A673 (cell line): ENCODE data around the gene TBCD. TPM values are rescaled to one million over a fixed set of nuclear protein-coding genes. Genes with fewer than 3 reads are reported as not detected.

Source experiments
- BruUV-seq: library from RNA; stranded (reverse); fragments of 400-500 nt; replicated peaks from 2 replicates; lab custom pipeline; 2021; lab: Mats Ljungman, UMichigan
- CTCF ChIA-PET: fragments of 300-600 bp; sonication (Branson Sonifier 250); formaldehyde crosslinking; loops from one replicate; lab custom pipeline; 2022; ENCODE audit warnings: antibody characterized with exemption; lab: Charles Lee
- POLR2A ChIA-PET: fragments of 300-600 bp; sonication (Branson Sonifier 250); formaldehyde crosslinking; loops from one replicate; lab custom pipeline; 2022; ENCODE audit warnings: antibody characterized with exemption; ENCODE audit not compliant: low non-redundant PET; lab: Charles Lee
- DNase-seq: peaks from one replicate; pipeline ENCODE4 v3.0.0-alpha.2; 2015; ENCODE audit warnings: low spot score
- H3K27ac ChIP-seq: fragments of 200-600 bp; sonication (generic); 2 replicates; pipeline ENCODE4 v1.5.1; 2016; ENCODE audit warnings: mixed run types, low read depth, mild to moderate bottlenecking, mixed read lengths, antibody characterized with exemption, low read length; ENCODE audit not compliant: poor library complexity, severe bottlenecking
- H3K27me3 ChIP-seq: fragments of 200-600 bp; sonication (generic); replicated peaks from 2 replicates; pipeline ENCODE4 v1.6.1; 2017; ENCODE audit warnings: mixed run types, low read depth, mild to moderate bottlenecking, mixed read lengths, antibody characterized with exemption, low read length; ENCODE audit not compliant: insufficient read depth, poor library complexity
- H3K36me3 ChIP-seq: fragments of 200-600 bp; sonication (generic); 2 replicates; pipeline ENCODE4 v1.6.1; 2016; ENCODE audit warnings: mixed run types, mild to moderate bottlenecking, mixed read lengths, antibody characterized with exemption, low read length; ENCODE audit not compliant: insufficient read depth, poor library complexity, severe bottlenecking
- H3K4me1 ChIP-seq: fragments of 200-600 bp; sonication (generic); 2 replicates; pipeline ENCODE4 v1.6.1; 2017; ENCODE audit warnings: mixed run types, mild to moderate bottlenecking, mixed read lengths, antibody characterized with exemption, low read length; ENCODE audit not compliant: insufficient read depth, poor library complexity, severe bottlenecking
- H3K4me3 ChIP-seq: fragments of 200-600 bp; sonication (generic); 2 replicates; pipeline ENCODE4 v1.5.1; 2016; ENCODE audit warnings: low read depth, mixed run types, mild to moderate bottlenecking, mixed read lengths, low read length; ENCODE audit not compliant: poor library complexity, severe bottlenecking
- H3K9me3 ChIP-seq: fragments of 200-600 bp; sonication (generic); 2 replicates; pipeline ENCODE4 v1.6.1; 2016; ENCODE audit warnings: mixed run types, low read depth, mild to moderate bottlenecking, mixed read lengths, antibody characterized with exemption, low read length; ENCODE audit not compliant: poor library complexity, severe bottlenecking
- EZH2 ChIP-seq: fragments of 200-600 bp; sonication (generic); IDR thresholded peaks from 2 replicates; pipeline ENCODE4 v1.6.1; 2017; ENCODE audit warnings: borderline replicate concordance, low read depth, mild to moderate bottlenecking, mixed read lengths, antibody characterized with exemption, low read length; ENCODE audit not compliant: poor library complexity, severe bottlenecking
- intact Hi-C: fragments of 100-400 bp; cut with micrococcal nuclease; formaldehyde crosslinking; loops from one replicate; pipeline ENCODE4 v1.10.0; 2022; ENCODE audit not compliant: unreplicated experiment
- total RNA-seq: library from RNA; stranded (reverse); gene quantifications from 2 replicates; pipeline ENCODE4 v1.2.3, GENCODE V29; 2021
- TF ChIP-seq, protein P1 (sequence below): fragments of 300-800, 200-600 bp; sonication (generic); conservative IDR thresholded peaks from 2 replicates; pipeline ENCODE4 v1.5.1; 2017; ENCODE audit warnings: low read depth, mild to moderate bottlenecking, antibody characterized with exemption, low read length, moderate library complexity, mixed read lengths

The TBCD gene
- total RNA-seq, 1 experiment from 2014 or later, result 113 TPM

DNA sequence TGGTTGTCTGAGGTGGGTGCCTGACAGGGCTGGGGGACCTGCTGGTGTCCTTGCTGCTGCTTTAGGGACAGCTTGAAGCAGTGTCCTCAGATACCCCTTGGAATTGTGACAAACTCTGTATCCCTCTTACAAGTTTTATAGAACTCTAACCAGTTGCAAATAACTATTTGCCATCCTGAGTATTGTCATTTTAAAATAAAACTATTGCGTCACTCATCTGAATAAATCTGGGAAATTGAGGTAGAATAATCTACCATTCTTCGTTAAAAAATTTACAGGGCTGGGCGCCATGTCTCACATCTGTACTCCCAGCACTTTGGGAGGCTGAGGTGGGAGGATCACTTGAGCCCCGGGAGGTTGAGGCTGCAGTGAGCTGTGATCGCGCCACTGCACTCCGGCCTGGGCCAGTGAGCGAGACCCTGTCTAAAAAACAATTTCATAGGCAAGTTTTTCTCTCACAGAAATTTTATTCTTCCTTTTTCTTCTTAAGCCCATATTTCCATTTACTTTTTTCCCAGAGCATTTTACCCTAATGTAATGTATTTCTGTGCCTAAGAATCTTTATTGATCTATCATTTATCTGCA lies 73.8 kb downstream of the TBCD start:
- Histone ChIP-seq H3K36me3 (peaks cover 5% of the 10 kb centered on the region), H3K4me1 (peaks cover 9% of the 10 kb centered on the region), H3K9me3 (peaks cover 2% of the 10 kb centered on the region), H3K27ac (no peak overlapping the region), H3K27me3 (no peaks in the 10 kb centered on the region), H3K4me3 (no peak overlapping the region)
- no peak for TF ChIP-seq EZH2
- TF ChIP-seq, protein P1, sequence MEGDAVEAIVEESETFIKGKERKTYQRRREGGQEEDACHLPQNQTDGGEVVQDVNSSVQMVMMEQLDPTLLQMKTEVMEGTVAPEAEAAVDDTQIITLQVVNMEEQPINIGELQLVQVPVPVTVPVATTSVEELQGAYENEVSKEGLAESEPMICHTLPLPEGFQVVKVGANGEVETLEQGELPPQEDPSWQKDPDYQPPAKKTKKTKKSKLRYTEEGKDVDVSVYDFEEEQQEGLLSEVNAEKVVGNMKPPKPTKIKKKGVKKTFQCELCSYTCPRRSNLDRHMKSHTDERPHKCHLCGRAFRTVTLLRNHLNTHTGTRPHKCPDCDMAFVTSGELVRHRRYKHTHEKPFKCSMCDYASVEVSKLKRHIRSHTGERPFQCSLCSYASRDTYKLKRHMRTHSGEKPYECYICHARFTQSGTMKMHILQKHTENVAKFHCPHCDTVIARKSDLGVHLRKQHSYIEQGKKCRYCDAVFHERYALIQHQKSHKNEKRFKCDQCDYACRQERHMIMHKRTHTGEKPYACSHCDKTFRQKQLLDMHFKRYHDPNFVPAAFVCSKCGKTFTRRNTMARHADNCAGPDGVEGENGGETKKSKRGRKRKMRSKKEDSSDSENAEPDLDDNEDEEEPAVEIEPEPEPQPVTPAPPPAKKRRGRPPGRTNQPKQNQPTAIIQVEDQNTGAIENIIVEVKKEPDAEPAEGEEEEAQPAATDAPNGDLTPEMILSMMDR, result no peak
- intact Hi-C loops, result no loop called here
- no TSS peak for BruUV-seq
- ChIA-PET POLR2A (no interaction called here), CTCF (no interaction called here)
- DNase-seq, result no peak

DNA sequence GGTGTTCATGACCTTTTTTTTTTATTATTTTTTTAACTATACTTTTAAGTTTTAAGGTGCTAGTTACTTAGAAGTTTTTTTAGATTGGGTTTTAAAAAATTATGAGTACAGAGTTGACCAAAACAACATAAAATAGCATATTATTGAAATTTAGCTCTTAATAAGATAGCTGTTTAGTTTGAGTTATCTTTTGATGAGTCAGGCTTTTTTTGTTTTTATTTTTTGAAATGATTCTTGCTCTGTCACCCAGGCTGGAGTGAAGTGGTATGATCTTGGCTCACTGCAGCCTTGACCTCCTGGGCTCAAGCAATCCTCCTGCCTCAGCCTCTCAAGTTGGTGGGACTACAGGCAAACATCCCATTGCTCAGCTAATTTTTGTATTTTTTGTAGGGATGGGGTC lies 74.3 kb downstream of the TBCD start:
- H3K36me3 ChIP-seq, result peaks cover 2% of the 10 kb centered on the region

DNA sequence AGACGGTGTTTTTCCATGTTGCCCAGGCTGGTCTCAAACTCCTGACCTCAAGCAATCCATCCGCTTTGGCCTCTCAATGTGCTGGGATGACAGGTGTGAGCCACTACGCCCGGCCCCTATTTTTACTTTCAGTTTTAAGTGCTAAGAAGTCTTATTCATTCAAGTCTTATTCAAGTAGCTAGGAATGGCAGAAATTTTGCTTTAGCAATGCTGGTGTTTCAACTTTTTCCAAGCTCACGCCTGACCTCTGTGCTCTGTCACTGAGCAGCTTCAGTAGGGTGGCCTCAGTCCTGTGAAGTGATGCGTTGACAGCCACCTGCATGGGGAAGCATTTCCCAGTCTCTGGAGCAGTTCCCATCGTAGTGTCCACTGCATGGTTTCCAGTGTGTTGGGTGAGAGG lies 75.1 kb downstream of the TBCD start:
- ChIA-PET CTCF (no interaction called here), POLR2A (no interaction called here)
- Histone ChIP-seq H3K27me3 (no peaks in the 10 kb centered on the region), H3K27ac (no peak overlapping the region), H3K4me3 (no peak overlapping the region), H3K4me1 (peaks cover 17% of the 10 kb centered on the region), H3K36me3 (peaks cover 2% of the 10 kb centered on the region), H3K9me3 (no peaks in the 10 kb centered on the region)
- no TSS peak for BruUV-seq
- TF ChIP-seq, protein P1, result no peak
- TF ChIP-seq EZH2, result no peak
- DNase-seq, result no peak
- intact Hi-C loops, result no loop called here

More for the DNA sequence above, 74.3 kb downstream of the TBCD start:
- ChIA-PET CTCF (no interaction called here), POLR2A (no interaction called here)
- H3K4me3 ChIP-seq, result no peak overlapping the region
- BruUV-seq, result no TSS peak
- no peaks in the 10 kb centered on the region for H3K27me3 ChIP-seq
- DNase-seq, result no peak
- no peak for TF ChIP-seq EZH2
- TF ChIP-seq, protein P1, result no peak
- no peaks in the 10 kb centered on the region for H3K9me3 ChIP-seq
- intact Hi-C loops, result no loop called here
- no peak overlapping the region for H3K27ac ChIP-seq
- peaks cover 15% of the 10 kb centered on the region for H3K4me1 ChIP-seq
